Testis (tissue), 3 donors: ENCODE measurements around the gene GPR108. TPM values are rescaled to one million over a fixed set of nuclear protein-coding genes. Genes with fewer than 3 reads are reported as not detected.

Source experiments
- DNase-seq: peaks from one replicate; pipeline ENCODE4 v3.0.0-alpha.2; 2019
- H3K27ac ChIP-seq, 2 donors: fragments of 200-600 bp; sonication (generic); one replicate each; pipeline ENCODE4 v1.5.1; 2019
- H3K27me3 ChIP-seq: fragments of 200-600 bp; sonication (generic); one replicate; pipeline ENCODE4 v1.5.1; 2019
- H3K36me3 ChIP-seq: fragments of 200-600 bp; sonication (generic); one replicate; pipeline ENCODE4 v1.5.1; 2017; ENCODE audit warnings: low read depth; ENCODE audit errors: missing control alignments
- H3K4me1 ChIP-seq: fragments of 200-600 bp; sonication (generic); one replicate; pipeline ENCODE4 v1.5.1; 2019
- H3K4me3 ChIP-seq, 2 donors: fragments of 200-600 bp; sonication (generic); one replicate each; pipeline ENCODE4 v1.5.1; 2017 to 2019
- H3K9me3 ChIP-seq: fragments of 200-600 bp; sonication (generic); one replicate; pipeline ENCODE4 v1.5.1; 2017
- POLR2A ChIP-seq: fragments of 450-650 bp; IDR thresholded peaks from one replicate; pipeline ENCODE4 v1.6.1; 2017; ENCODE audit warnings: antibody characterized with exemption, mild to moderate bottlenecking, moderate library complexity
- whole genome bisulfite sequencing, 2 donors: methylation state at CpG; one replicate each; pipeline ENCODE4 v1.1.5; 2018; 5-methylcytosine and 5-hydroxymethylcytosine counted together
- intact Hi-C: fragments of 100-400 bp; cut with DNase I; formaldehyde crosslinking; loops from one replicate; pipeline ENCODE4 v1.15.1; 2023; ENCODE audit warnings: low total_unique reads
- polyA plus RNA-seq: library from polyadenylated mRNA; stranded (reverse); fragments of 350-450 nt; fragmentation: Illumina TruSeq; extraction: RNeasy Lipid Tissue Mini Kit (QIAGEN cat#74804); gene quantifications from one replicate; pipeline ENCODE4 v1.2.3, GENCODE V29; 2014; ENCODE audit warnings: low read depth, low replicate concordance; ENCODE audit not compliant: insufficient read depth
- total RNA-seq, 2 donors: library from RNA; depleted of rRNA; stranded (reverse); fragments of >200 nt; gene quantifications; one replicate each; pipeline ENCODE4 v1.2.3, GENCODE V29; 2016
- TF ChIP-seq, protein P1 (sequence below), 3 experiments: fragments of 450-650 bp in 2 of 3; fragments of 200-600 bp in 1 of 3; sonication (generic) in 1 of 3; IDR thresholded peaks; one replicate each; pipeline ENCODE4 v1.5.1; 2016 to 2019; ENCODE audit warnings: antibody characterized with exemption in 3 of 3, mild to moderate bottlenecking in 2 of 3, moderate library complexity in 1 of 3

GPR108 gene
- total and polyA plus RNA-seq, 3 donors from 2014 or later: 61.8 to 105 (median 87.1) TPM

DNA sequence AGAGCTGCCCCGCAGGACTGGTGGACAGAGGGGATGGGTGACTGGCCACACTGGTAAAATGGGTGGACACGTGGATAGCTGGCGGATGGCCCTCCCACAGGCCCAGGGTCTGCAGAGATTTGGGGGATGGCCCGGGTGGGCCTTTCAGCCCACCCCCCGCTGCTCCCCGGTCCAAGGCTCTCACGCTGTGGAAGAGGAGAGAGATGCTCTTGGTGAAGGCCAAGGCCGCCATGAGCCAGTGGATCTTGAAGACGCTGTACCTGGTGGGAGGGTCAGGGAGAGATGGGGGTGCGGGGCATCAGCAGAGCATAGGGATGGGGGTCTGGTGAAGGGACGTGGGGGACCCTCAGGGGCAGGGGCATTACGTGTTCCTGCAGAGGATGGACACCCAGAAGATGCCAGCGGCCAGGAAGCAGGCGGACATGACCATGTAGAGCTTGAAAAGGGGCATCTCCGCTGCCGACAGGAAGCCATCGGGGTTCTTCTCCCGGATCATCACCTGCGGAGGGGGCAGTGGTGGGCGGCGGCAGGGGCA, 4.5 kb downstream of the GPR108 start:
- Histone ChIP-seq H3K4me1 (peaks cover 14% of the 10 kb centered on the region), H3K4me3 (no peak overlapping the region), H3K27me3 (no peaks in the 10 kb centered on the region), H3K36me3 (no peaks in the 10 kb centered on the region), H3K9me3 (no peaks in the 10 kb centered on the region), H3K27ac (no peak overlapping the region)
- 86 to 92% methylated on average over 13 to 21 of the region's 21 CpGs for WGBS, 2 donors
- TF ChIP-seq, protein P1, sequence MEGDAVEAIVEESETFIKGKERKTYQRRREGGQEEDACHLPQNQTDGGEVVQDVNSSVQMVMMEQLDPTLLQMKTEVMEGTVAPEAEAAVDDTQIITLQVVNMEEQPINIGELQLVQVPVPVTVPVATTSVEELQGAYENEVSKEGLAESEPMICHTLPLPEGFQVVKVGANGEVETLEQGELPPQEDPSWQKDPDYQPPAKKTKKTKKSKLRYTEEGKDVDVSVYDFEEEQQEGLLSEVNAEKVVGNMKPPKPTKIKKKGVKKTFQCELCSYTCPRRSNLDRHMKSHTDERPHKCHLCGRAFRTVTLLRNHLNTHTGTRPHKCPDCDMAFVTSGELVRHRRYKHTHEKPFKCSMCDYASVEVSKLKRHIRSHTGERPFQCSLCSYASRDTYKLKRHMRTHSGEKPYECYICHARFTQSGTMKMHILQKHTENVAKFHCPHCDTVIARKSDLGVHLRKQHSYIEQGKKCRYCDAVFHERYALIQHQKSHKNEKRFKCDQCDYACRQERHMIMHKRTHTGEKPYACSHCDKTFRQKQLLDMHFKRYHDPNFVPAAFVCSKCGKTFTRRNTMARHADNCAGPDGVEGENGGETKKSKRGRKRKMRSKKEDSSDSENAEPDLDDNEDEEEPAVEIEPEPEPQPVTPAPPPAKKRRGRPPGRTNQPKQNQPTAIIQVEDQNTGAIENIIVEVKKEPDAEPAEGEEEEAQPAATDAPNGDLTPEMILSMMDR (IDR thresholded peaks at IDR 0.05): no peak
- TF ChIP-seq POLR2A: no peak
- no peak for DNase-seq
- intact Hi-C loops: no loop called here

DNA sequence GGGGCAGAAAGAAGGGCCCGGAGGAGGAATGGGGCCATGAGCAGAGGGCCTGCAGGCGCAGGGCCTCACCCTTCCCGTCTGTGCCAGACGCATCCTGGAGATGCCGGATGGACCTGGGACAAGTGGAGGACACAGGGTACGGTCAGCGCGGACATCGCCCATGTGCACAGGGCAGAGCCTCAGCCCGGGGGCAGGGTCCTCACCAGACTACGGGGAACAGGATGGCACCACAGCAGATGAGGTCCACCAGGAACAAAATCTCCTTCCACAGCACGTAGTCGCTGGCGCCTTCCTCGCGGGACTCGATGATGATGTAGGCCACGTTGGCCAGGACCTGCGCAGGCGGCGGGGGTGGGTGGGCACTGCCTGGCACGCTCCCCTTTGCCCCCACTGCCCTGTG, 5.6 kb downstream of the GPR108 start:
- Histone ChIP-seq H3K27me3 (no peaks in the 10 kb centered on the region), H3K9me3 (no peaks in the 10 kb centered on the region), H3K36me3 (no peaks in the 10 kb centered on the region), H3K4me1 (peaks cover 13% of the 10 kb centered on the region), H3K27ac (no peak overlapping the region), H3K4me3 (no peak overlapping the region)
- intact Hi-C loops: no loop called here
- 86 to 94% methylated on average over 13 to 22 of the region's 22 CpGs for WGBS, 2 donors
- no peak for DNase-seq
- TF ChIP-seq, protein P1 (IDR thresholded peaks at IDR 0.05): no peak
- TF ChIP-seq POLR2A: no peak

DNA sequence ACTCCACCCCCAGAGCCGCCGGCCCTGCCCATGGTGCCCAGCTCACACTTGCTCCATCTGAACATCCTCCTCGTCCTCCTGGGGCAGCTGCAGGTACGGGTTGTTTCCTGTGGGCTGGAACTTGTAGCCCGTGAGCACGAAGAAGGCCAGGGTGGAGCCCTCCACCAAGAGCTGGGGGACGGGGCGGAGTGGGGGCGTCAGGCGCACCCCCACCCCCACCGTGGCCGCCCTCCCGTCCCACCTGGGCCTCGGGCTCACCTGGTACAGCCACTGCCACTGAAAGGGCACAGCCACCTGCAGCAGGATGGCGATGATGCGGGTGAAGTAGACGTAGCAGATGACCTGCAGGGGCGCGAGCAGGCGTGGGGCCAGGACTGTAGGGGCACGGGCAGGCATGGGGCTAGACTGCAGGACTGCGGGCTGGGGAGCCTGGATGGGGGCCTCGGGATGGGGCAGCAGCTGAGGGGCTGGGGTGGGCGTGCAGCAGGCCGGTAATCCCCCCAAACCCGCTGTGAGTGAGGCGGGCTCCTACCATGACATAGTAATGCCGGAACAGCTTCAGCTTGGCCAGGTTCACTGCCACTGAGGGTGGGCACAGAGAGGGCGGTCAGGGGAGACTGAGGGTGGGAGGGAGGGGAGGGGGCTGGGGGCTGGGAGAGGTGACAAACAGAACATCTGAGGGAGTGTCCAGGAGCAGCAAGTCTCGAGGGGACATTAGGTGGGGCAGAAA, 6.3 kb downstream of the GPR108 start:
- intact Hi-C loops: no loop called here
- Histone ChIP-seq H3K9me3 (no peaks in the 10 kb centered on the region), H3K27ac (no peak overlapping the region), H3K4me3 (no peak overlapping the region), H3K36me3 (no peaks in the 10 kb centered on the region), H3K4me1 (peaks cover 7% of the 10 kb centered on the region), H3K27me3 (no peaks in the 10 kb centered on the region)
- DNase-seq: no peak
- WGBS, 2 donors: 77 to 89% methylated on average over 19 to 29 of the region's 30 CpGs
- no peak for TF ChIP-seq POLR2A
- TF ChIP-seq, protein P1 (IDR thresholded peaks at IDR 0.05): no peak

DNA sequence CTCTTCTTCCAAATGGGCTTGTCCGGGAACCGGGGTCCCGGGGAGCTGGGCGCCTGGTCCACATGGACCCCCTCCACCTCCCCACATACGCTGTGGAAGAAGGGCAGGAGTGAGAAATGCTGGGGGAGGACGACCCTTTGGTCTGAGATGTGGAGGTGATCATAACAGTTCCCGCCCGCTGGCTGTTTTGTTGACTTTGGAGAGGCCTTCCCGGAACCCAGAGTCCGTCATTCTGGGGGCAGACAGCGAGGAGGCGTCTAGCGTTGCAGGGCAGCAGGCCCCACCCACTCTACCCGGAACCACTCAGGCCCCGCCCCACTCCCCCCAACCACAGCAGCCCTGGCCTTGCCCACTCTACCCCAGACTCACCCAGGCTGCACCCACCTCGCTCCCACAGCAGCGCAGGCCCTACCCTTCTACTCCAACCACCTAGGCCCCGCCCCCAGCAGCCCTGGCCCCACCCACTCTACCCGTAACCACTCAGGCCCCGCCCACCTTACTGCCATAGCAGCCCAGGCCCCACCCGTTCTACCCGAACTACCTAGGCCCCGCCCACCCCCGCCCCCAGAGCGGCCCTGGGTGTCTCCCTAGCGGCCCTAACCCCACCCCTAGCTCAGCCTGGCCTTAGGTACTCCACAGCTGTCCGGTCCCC, 7.1 kb downstream of the GPR108 start:
- no peaks in the 10 kb centered on the region for H3K36me3 ChIP-seq
- intact Hi-C loops: no loop called here
- H3K4me3 ChIP-seq: peak overlapping the region in 1 of 2 donors; percentile 15

More for the DNA sequence above, 7.1 kb downstream of the GPR108 start:
- no peaks in the 10 kb centered on the region for H3K27me3 ChIP-seq
- TF ChIP-seq, protein P1 (IDR thresholded peaks at IDR 0.05): no peak
- TF ChIP-seq POLR2A: no peak
- H3K27ac ChIP-seq: no peak overlapping the region
- DNase-seq: peak; percentile 91
- H3K9me3 ChIP-seq: no peaks in the 10 kb centered on the region
- peaks cover 6% of the 10 kb centered on the region for H3K4me1 ChIP-seq
- WGBS, 2 donors: 48 to 57% methylated on average over 19 to 27 of the region's 27 CpGs
